ENCODE measurements around the gene PCDHGA1. TPM values are rescaled to one million over a fixed set of nuclear protein-coding genes. Genes with fewer than 3 reads are reported as not detected.
A peak's percentile ranks its signal among the peaks of the same experiment; 100 is the strongest.

Gene PCDHGA1
- polyA plus RNA-seq, 1 donor (not counting 4 experiments of a cell fraction or from before 2014, with no cell fraction given), result 0.09 TPM

- Histone ChIP-seq H3K4me1 (ENCODE audit: control insufficient read depth, extremely low read depth, insufficient read depth, low read length) (no peaks in the 10 kb centered on the region), H3K4me2 (ENCODE audit: control insufficient read depth, extremely low read depth, insufficient read depth, low read depth, low read length) (no peak overlapping the region), H3K9ac (ENCODE audit: control insufficient read depth, extremely low read depth, insufficient read depth, low read length) (no peak overlapping the region), H4K20me1 (ENCODE audit: control insufficient read depth, extremely low read depth, insufficient read depth, low read length) (no peaks in the 10 kb centered on the region), H3K27me3 (ENCODE audit: control insufficient read depth, extremely low read depth, insufficient read depth, low read length) (peaks cover 22% of the 10 kb centered on the region), H3K9me1 (ENCODE audit: control insufficient read depth, extremely low read depth, insufficient read depth, low read length) (no peaks in the 10 kb centered on the region), H3K9me3 (ENCODE audit: control insufficient read depth, low read depth, low read length) (peaks cover 31% of the 10 kb centered on the region), H3K79me2 (ENCODE audit: control insufficient read depth, insufficient read depth, low read length) (no peaks in the 10 kb centered on the region), H3K27ac (ENCODE audit: control insufficient read depth, insufficient read depth, low read length) (no peak overlapping the region), H3K4me3 (ENCODE audit: control insufficient read depth in 2 of 3, extremely low read depth in 1 of 3, insufficient read depth in 2 of 3, low read depth in 1 of 3, low read length in 3 of 3) (no peak overlapping the region), H3K36me3 (ENCODE audit: control insufficient read depth in 2 of 2, extremely low read depth in 1 of 2, insufficient read depth in 2 of 2, low read length in 2 of 2) (no peaks in the 10 kb centered on the region), H2AFZ (ENCODE audit: control insufficient read depth, low read length) (no peak overlapping the region)
- FAIRE-seq (no peak), DNase-seq (ENCODE audit: low read depth, low spot score) (no peak)
- no peak for TF ChIP-seq EZH2 (IDR thresholded peaks at IDR 0.05; ENCODE audit: low read length)
- no peak for TF ChIP-seq CTCF (optimal IDR thresholded peaks at IDR 0.05 in 1 of 3, IDR thresholded peaks at IDR 0.05 in 1 of 3, conservative IDR thresholded peaks at IDR 0.05 in 1 of 3; ENCODE audit: extremely low read depth in 1 of 3, insufficient read depth in 2 of 3, low read length in 3 of 3)
- dilution Hi-C loops (cut with MboI; ENCODE audit: extremely low pct_ligation_motif_present, low sequenced_read_pairs), result no loop called here
Observed at GRCh38 chr5:141427783-141428426, 97.6 kb downstream of the PCDHGA1 start.

- Histone ChIP-seq H3K27ac (ENCODE audit: control insufficient read depth, insufficient read depth, low read length) (no peak within 1 kb of the TSS), H3K27me3 (ENCODE audit: control insufficient read depth, extremely low read depth, insufficient read depth, low read length) (peaks cover 16% of the 10 kb centered on the region), H3K4me2 (ENCODE audit: control insufficient read depth, extremely low read depth, insufficient read depth, low read depth, low read length) (peak within 1 kb of the TSS; percentile 80), H4K20me1 (ENCODE audit: control insufficient read depth, extremely low read depth, insufficient read depth, low read length) (no peaks in the 10 kb centered on the region), H3K36me3 (ENCODE audit: control insufficient read depth in 2 of 2, extremely low read depth in 1 of 2, insufficient read depth in 2 of 2, low read length in 2 of 2) (no peaks in the 10 kb centered on the region), H3K9me3 (ENCODE audit: control insufficient read depth, low read depth, low read length) (peaks cover 26% of the 10 kb centered on the region), H3K4me3 (ENCODE audit: control insufficient read depth in 2 of 3, extremely low read depth in 1 of 3, insufficient read depth in 2 of 3, low read depth in 1 of 3, low read length in 3 of 3) (peak within 1 kb of the TSS; percentile 25 to 60 (median 47)), H2AFZ (ENCODE audit: control insufficient read depth, low read length) (peak within 1 kb of the TSS; percentile 61), H3K4me1 (ENCODE audit: control insufficient read depth, extremely low read depth, insufficient read depth, low read length) (no peaks in the 10 kb centered on the region), H3K79me2 (ENCODE audit: control insufficient read depth, insufficient read depth, low read length) (no peaks in the 10 kb centered on the region), H3K9me1 (ENCODE audit: control insufficient read depth, extremely low read depth, insufficient read depth, low read length) (no peaks in the 10 kb centered on the region), H3K9ac (ENCODE audit: control insufficient read depth, extremely low read depth, insufficient read depth, low read length) (peak within 1 kb of the TSS; percentile 36)
- DNase-seq (ENCODE audit: low read depth, low spot score) (peak; percentile 28), FAIRE-seq (peak; percentile 13)
- TF ChIP-seq CTCF (optimal IDR thresholded peaks at IDR 0.05 in 1 of 3, IDR thresholded peaks at IDR 0.05 in 1 of 3, conservative IDR thresholded peaks at IDR 0.05 in 1 of 3; ENCODE audit: extremely low read depth in 1 of 3, insufficient read depth in 2 of 3, low read length in 3 of 3), result peak; percentile 58 to 78 (median 69)
- TF ChIP-seq EZH2 (IDR thresholded peaks at IDR 0.05; ENCODE audit: low read length), result no peak
- dilution Hi-C loops (cut with MboI; ENCODE audit: extremely low pct_ligation_motif_present, low sequenced_read_pairs), result no loop called here
Observed at GRCh38 chr5:141430332-141431113, 100.2 kb downstream of the PCDHGA1 start, which contains the start of gene PCDHGA12. Gene PCDHGA12 (plus strand): TSS chr5:141430507. CDS start chr5:141430760, 253 bp downstream.

All from keratinocyte (primary cell).